Stimulated activated CD8-positive, alpha-beta memory T cell treated with anti-CD3 and anti-CD28 coated beads, Interleukin-12 subunit alpha, Interleukin-12 subunit beta, amount 100 ng/mL, for 24 hours (primary cell): ENCODE data around the gene MEIOSIN.
A peak's percentile ranks its signal among the peaks of the same experiment; 100 is the strongest.

ENCODE experiments used
- DNase-seq: peaks from one replicate; pipeline ENCODE4 v3.0.0-alpha.2; 2020; ENCODE audit errors: extremely low read depth

Gene MEIOSIN

DNA sequence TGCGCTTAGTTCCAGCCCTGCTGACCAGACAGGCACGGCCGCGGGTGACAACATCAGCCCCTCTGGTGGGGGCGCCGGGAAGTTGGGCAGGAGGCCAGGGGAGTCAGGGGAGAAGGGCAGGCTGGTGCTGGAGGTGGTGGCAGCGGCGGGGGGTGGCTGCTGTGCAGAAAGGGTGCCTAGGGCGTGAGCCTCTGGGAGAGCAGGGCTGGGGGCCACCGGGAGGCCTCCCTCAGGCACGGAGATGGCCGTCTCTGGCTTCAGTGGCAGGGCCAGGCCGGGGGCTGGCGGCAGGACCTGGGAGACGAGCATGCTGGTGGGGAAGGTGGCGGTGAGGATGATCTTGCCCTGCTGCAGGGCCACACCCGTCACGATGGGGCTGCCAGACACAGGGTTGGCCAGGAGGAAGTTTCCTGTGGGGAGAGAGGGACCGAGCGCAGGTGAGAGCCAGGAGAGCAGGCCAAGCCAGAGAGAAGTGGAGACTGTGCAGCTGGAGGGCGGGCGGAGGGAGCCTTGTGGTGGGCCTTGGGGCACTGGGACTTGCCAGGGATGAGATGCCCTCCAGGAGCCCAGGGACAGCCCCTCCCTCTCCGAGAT, 32.6 kb downstream of the MEIOSIN start:
- no peak for DNase-seq

DNA sequence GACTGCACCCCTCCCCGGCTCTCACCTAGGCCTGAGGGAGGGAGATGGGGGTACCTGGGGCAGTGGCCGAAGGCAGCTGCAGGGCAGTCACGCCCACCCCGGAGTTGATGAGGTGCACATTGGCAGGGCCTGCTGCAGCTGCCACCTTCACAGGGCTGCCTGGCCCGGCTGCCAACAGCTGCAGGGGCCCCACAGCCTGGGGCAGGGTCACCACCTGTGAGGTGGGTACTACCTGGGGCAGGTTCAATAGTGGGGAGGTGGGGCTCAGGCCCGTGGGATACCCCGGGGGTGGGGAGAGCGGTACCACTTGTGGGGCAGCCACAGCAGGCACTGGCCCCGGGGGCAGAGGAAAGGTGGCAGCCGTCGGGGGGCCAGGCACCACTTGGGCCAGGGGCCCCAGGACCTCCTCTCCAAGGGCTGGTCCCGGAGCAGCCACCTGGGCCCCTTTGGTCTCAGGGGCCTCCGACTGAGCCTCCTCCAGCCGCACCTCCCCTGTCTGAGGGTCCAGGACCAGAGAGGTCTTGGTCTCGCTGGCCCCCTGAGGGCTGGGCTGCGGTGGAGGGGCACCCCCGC, 33.1 kb downstream of the MEIOSIN start:
- DNase-seq = no peak

DNA sequence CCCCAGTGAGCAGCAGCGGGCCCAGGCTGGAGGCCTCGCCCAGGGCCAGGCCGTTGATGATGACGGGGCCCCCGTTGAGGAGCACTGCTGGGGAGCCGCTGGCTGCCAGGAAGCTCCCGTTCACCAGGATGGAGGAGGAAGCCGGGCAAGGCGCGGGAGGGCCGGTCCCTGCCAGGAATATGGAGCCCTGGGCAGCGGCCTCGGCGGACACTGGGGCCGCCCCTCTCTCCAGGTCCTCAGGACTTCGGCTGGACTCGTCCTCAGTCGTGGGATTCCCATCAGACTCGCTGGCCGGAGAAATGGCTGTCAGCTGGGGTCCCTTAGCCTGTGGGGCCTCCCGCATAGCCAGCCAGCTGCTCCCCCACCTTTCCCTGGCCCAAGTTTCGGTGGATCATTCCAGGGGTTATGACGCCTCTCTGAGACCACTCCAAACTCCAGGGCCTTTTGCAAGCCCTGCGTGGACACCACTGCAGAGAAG, 33.7 kb downstream of the MEIOSIN start:
- DNase-seq = no peak

DNA sequence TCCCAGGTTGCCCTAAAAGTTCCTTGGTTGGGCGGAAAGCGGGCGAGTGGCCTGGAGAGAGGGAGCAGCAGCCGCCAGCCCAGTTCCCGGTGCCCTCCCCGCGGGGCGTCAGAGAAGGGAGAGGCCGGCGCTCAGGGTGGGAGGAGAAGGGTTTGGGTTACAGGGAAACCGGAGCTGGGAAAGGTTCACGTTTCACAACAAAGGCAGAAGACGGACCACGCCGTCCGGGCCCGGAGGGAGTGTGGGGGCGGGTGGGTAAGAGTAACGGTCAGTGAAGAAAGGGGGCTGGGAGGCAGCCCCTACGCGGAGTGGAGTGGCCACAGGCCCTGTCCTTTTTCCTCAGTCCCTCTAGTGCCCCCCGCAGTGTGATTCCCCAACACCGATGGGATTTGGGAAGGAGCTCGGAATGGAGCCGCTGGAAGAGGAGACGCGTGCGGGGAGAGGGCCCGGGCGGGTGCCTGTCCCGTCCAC, 34.2 kb downstream of the MEIOSIN start:
- DNase-seq = no peak

DNA sequence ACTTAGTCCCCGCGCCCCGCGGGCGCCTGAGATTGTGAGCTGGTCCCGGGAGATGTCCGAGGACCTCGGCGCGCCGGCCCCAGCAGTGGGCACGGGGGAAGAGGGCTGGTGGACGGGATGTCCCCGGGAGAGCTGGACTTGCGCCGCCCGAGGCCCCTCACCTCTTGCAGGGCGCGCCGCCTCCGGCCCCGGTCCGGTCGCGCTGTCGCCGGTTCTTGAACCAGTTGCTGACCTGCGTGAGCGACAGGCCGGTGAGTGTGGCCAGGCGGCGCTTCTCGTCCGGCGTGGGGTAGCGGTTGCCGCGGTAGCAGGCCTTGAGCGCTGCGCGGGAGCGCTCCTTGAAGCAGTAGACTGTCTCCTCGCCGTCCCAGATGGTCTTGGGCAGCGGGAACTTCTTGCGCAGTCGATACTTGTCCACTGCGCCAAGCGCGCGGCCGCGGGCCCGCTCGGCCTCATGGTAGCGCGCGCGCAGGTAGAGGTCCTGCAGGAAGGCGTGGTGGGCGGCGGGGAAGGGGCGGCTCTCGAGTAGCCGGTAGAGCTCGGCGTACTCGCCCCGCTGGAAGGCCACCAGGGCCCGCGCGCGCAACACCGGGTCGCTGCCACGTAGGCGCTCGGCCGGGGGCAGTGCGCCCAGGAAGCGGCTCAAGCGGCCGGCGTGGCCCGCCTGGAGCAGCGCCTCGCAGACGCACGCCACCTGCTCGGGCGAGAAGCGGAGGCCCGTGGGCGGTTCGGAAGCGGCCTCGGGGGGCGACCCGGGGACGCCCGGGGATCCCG, 34.8 kb downstream of the MEIOSIN start:
- DNase-seq = no peak

DNA sequence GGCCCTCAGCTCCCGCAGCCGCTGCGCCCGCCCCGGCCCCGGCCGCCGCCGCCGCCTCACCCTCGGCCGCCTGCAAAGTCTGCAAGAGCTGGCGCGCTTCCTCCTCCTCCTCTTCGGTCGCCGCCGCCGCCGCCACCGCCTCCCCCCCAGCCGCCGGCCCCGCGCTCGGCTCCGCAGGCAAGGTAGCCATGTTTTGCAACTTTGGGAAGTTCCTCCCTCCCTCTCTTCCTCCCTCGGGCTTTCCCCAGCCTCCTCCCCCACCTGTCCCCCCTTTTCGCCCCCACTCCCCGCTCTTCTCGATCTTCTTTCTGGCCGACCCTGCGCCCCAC, 35.4 kb downstream of the MEIOSIN start:
- DNase-seq = no peak

DNA sequence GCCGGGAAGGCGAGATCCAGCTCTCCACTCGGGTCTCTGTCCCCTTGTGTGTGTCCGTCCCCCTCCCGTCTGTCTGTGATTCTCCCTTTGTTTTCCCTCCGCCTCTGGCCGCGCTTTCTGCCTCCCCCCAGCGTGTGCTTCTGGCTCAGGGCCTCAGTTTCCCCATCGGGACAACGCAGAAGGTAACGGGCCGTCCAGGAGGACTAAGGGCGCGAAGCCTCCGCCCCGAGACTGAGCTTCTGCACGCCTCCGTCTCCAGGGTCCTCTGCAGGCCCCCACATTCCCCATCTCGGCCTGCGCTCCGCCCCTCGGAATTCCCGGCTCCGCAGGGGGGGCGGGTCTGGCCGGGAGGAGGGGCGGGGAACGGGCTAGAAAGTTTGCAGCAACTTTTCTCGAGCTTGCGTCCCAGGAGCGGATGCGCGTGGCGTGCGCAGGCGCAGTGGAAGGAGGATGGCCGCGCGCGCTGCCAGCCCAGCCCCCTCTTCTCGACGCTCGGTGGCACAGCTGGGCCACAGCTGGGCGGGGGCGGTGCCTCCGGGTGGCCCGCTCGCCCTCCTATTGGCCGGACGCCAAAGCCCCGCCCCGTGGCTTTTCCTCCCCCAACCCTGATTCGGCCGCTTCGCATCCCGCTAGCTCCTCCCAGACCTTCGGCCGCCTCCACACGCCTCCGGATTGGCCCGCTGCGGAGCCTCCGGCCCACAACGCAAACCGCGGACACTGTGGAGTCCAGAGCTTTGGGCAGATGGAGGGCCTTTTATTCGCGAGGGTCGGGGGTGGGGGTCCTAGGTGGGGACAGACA, 35.9 kb downstream of the MEIOSIN start, which contains the start of gene SIX5:
SIX5 (minus strand) TSS at position 269 of the 799 bp plus-strand sequence. CDS start 408 bp downstream, outside the sequence.
- DNase-seq = peak; percentile 85

DNA sequence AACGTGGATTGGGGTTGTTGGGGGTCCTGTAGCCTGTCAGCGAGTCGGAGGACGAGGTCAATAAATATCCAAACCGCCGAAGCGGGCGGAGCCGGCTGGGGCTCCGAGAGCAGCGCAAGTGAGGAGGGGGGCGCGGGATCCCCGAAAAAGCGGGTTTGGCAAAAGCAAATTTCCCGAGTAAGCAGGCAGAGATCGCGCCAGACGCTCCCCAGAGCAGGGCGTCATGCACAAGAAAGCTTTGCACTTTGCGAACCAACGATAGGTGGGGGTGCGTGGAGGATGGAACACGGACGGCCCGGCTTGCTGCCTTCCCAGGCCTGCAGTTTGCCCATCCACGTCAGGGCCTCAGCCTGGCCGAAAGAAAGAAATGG, 36.6 kb downstream of the MEIOSIN start:
- DNase-seq = no peak

DNA sequence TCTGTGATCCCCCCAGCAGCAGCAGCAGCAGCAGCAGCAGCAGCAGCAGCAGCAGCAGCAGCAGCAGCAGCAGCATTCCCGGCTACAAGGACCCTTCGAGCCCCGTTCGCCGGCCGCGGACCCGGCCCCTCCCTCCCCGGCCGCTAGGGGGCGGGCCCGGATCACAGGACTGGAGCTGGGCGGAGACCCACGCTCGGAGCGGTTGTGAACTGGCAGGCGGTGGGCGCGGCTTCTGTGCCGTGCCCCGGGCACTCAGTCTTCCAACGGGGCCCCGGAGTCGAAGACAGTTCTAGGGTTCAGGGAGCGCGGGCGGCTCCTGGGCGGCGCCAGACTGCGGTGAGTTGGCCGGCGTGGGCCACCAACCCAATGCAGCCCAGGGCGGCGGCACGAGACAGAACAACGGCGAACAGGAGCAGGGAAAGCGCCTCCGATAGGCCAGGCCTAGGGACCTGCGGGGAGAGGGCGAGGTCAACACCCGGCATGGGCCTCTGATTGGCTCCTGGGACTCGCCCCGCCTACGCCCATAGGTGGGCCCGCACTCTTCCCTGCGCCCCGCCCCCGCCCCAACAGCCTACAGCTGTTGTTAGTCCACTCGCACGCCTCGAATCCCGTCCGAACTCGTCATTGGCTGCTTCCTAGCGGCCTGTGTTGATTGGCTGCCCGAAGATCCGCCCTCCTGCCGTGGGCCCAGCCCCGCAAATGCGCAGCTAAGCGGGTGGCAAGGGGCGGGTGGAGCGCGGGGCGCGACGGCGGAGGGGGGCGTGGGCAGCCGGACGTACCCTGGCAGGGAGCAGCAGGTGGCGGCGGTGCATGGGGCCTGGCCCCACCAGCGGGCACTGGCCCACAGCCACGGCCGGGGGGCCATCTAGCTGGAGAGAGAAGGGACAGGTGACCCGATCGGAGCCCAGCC, 37.2 kb downstream of the MEIOSIN start:
- DNase-seq = peak; percentile 72

DNA sequence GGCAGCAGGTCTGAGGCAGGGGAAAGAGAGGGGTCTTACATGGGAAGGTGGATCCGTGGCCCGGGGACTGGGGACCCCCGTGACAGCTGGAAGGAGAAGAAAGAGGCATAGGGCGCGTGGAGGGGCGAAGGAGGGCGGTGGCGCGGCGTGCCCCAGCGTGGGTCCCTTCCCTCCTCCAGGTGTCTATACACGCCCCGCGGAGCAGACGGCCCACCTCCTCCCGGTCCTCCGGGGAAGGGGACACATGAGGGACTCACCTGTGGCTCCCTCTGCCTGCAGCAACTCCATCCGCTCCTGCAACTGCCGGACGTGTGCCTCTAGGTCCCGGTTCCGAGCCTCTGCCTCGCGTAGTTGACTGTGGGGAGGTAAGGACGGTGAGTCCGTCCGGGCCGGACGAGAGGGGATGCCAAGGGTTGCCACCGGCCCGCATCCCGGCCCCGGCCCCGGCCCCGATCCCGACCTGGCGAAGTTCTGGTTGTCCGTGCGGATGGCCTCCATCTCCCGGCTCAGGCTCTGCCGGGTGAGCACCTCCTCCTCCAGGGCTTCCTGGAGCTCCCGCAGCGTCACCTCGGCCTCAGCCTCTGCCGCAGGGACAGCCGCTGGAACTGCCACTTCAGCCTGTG, 38.2 kb downstream of the MEIOSIN start:
- DNase-seq = no peak

DNA sequence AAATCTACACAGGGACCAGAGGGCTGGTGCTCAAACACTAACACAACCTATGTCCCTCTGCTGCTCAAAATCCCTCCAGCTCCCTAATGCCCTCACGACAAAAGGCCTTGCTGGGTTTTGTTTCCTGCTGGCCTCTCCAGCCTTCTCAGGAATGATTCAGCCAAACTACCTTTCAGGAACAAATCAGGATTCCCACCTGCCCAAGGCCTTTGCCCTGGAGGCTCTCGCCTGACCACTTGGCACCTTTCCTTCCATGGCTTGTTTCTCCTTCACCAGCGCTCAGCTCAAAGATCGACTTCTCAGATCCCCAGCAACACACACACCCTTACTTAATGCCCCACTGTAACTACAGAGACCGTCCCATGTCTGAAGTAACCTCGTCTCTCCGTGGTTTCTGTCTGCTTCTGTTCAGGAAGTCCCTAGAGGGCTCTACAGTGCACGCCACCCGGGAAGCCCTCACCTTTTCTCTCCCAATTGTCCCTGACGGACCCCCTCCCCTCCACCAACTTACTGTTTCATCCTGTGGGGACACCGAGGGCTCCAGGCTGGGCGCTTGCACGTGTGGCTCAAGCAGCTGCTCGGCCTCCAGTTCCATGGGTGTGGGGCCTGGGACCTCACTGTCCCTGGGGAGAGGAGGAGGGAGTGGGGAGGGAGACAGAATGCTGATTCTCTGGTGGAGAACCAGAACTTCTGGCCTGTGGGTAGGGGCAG, 39.0 kb downstream of the MEIOSIN start:
- DNase-seq = no peak

DNA sequence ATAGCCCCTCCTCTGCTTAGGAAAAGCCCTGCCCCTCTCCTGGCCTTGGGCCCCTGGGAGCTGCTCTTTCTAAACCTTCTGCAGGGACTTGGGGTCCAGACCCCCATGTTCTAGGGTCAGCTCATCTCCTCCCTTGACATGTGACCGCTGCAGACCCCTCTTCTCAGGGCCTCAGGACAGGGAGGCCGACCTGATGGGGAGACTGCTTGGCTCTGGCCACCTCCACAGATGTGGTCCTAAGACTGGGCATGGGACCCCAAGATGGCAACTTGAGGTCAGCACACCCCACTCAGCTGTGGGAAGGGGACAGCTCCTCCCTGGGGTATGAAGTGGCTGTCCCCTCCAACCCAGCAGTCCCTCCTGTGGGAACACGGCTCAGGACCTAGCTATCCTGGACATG, 39.7 kb downstream of the MEIOSIN start:
- no peak for DNase-seq

DNA sequence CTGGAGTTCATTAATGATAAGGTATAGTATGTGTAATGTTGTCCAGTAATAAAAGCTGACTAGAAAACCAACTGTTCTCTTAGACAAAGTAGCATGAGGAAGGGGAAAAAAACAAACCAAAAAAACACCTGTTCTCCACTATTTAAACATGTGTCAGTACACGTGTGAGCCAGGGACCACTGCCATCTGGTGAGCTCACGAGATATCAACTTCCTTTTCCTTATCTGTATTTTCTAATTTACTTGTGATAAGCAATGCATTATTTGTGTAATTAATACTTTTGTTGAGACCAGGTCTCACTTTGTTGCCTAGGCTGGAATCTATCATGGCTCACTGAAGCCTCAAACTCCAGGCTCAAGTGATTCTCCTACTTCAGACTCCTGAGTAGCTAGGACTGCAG, 40.1 kb downstream of the MEIOSIN start:
- no peak for DNase-seq

DNA sequence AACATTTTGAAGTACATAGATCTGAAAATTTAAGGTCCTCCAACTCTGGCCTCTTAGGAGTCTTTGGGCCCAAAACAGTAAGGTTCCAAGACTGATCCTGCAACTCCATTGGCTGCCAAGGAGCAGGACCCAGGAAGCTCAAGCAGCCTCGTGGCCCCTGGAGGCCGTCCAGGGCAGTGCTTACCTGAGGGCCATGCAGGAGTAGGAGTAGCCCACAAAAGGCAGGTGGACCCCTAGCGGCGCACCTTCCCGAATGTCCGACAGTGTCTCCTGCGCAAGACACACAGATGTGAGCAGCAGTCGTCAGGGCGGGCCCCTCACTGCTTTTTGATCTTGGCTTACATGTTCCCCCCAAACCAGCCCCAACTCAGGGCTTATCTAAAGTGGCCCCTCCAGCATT, 41.5 kb downstream of the MEIOSIN start:
- no peak for DNase-seq

DNA sequence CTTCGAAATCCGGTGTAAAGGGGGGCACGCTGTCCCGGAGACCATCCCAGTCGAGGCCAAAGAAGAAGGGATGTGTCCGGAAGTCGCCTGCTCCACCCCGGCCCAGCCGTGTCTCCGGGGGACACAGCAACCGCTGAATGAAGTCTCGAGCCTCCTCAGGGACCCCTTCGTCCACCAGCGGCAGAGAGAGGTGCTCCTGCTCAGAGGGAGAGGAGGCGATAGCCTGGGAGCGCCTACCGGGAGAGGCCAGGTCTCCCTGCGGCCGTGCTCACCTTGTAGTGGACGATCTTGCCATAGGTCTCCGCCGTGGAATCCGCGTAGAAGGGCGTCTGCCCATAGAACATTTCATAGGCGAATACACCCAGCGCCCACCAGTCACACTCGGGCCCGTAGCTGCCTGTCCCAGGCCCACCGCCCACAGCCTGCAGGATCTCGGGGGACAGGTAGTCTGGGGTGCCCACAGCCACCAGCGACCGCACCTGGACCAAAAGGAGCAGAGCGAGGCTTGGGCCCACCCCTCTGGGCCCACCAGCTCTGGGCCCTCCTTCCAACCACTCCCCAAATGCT, 44.2 kb downstream of the MEIOSIN start:
- DNase-seq = no peak

DNA sequence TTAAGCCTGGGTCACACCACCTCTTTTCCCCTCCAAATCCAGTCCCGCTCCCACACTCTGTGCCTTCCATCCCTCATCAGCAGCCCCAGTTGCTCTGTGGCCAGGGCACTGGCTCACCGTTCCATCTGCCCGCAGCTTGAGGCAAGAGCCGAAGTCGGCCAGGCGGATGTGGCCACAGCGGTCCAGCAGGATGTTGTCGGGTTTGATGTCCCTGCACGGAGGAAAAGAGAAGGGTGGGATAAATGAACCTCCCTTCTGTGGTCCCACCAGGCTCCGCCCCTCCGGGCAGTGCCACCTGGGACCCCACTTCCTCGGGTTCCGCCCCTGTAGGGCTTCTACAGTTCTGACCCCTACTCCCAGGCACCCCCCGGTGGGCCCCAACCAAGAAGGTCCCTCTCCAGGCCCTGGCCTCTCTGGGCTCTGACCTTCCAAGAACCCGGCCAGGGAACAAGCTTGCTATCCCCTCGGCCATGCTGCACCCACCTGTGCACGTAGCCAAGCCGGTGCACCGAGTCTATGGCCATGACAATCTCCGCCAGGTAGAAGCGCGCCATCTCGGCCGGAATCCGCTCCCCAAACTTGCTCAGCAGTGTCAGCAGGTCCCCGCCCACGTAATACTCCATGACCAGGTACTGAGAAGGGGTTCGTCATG, 44.9 kb downstream of the MEIOSIN start:
- no peak for DNase-seq

DNA sequence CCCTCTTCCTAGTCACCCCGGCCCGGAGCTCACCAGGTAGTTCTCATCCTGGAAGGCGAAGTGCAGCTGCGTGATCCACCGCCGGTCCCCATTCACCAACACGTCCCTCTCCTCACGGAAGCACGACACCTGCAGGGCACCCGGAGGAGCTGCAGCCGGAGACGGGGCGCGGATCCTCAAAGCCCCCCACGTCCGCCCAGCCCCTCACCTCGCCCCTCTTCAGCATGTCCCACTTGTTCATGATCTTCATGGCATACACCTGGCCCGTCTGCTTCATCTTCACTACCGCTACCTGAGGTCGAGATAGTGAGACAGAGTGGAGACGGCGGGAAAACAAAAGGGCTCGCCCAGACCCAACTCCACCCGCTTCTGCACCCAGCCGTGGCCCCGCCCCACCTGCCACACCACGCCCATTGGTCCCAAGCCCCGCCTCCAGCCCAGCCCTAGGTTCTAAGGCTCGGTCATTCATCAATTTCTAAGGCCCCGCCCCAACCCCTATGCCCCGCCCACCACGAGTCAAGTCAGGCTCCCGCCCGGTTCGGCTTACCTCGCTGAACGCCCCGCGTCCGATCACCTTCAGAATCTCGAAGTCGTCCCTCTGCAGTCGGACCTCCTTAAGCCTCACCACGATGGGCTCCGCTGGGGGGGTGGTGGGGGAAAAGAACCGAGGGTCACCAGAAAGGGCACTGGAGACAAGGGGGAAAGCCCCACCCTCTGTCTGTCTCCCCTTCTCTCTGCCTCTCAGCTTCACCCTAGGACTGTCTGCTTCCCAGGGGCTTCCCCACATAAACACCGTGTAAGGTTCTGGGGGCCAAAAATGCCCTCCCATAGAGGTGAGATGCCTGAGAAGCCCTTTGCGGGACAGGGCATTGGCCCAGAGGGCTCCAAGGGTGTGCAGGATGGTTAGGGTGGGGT, 46.2 kb downstream of the MEIOSIN start:
- peak; percentile 74 for DNase-seq

DNA sequence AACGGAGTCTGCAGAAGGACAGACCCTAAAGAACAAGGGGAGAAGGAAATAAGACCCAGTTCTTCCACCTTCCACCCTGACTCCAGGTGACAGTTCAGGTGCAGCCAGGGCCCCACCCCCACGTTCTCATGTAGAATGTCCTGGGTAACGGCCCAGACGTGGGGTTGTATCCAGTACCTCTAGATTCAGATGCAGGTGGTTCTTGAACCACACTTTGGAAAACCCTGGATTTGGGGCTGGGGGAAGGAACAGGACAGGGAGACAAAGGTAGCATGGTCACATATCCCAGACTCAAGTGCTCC, 46.9 kb downstream of the MEIOSIN start:
- no peak for DNase-seq
